HCT116 (cell line): ENCODE data around the gene CRIP1. TPM values are rescaled to one million over a fixed set of nuclear protein-coding genes. Genes with fewer than 3 reads are reported as not detected.

Experiments
- ATAC-seq: fragments of 200-7000 bp; cut with Tn5 transposase; 2 replicates; pipeline ENCODE4 v1.9.1; 2020; ENCODE audit warnings: mild to moderate bottlenecking, moderate library complexity
- BruUV-seq: library from RNA; stranded (reverse); fragments of 400-500 nt; replicated peaks from 2 replicates; lab custom pipeline; 2021; lab: Mats Ljungman, UMichigan
- CTCF ChIA-PET: fragments of 300-600 bp; sonication (Branson Sonifier 250); formaldehyde crosslinking; loops from one replicate; lab custom pipeline; 2021; ENCODE audit warnings: antibody characterized with exemption; lab: Charles Lee
- POLR2A ChIA-PET: fragments of 300-600, 350-600 bp; sonication (Branson Sonifier 250); formaldehyde crosslinking; loops from one replicate; lab custom pipeline; 2021; ENCODE audit warnings: antibody characterized with exemption; lab: Charles Lee
- RAD21 ChIA-PET, 2 experiments: fragments of 300-600 bp; sonication (Branson Sonifier 250); formaldehyde crosslinking; loops; one replicate each; lab custom pipeline; 2023; ENCODE audit warnings: low total read pairs in 2 of 2; ENCODE audit not compliant: uncharacterized antibody in 2 of 2, unreplicated experiment in 2 of 2, low non-redundant PET in 1 of 2; lab: Charles Lee
- DNase-seq: peaks from one replicate; pipeline ENCODE4 v3.0.0-alpha.2; 2010; ENCODE audit warnings: low read depth, low spot score
- H2AFZ ChIP-seq: fragments of 200-600 bp; shearing (Covaris generic), sonication (generic); 2 replicates; pipeline ENCODE4 v1.6.1; 2017; ENCODE audit warnings: low read depth, mixed run types, mixed read lengths, antibody characterized with exemption, low read length; ENCODE audit not compliant: poor library complexity, severe bottlenecking
- H3K27ac ChIP-seq: 2 replicates; pipeline ENCODE4 v1.5.1; 2012; ENCODE audit warnings: low read depth, low read length
- H3K27me3 ChIP-seq: fragments of 200-600 bp; sonication (generic); 2 replicates; pipeline ENCODE4 v1.6.1; 2016; ENCODE audit warnings: mixed run types, low read length, mixed read lengths; ENCODE audit not compliant: insufficient read depth
- H3K36me3 ChIP-seq, 2 experiments: fragments of 200-500 bp in 1 of 2; fragments of 200-600 bp in 1 of 2; sonication (Bioruptor generic) in 1 of 2; sonication (generic) in 1 of 2; 2 replicates each; pipeline versions ENCODE4 v1.5.1 to v1.6.1; 2014 to 2016; ENCODE audit warnings: low read length in 2 of 2, inconsistent platforms in 1 of 2, mixed read lengths in 1 of 2, mixed run types in 1 of 2; ENCODE audit not compliant: insufficient read depth in 2 of 2, control insufficient read depth in 1 of 2
- H3K4me1 ChIP-seq, 2 experiments: fragments of 200-600 bp in 1 of 2; sonication (generic) in 1 of 2; 2 replicates each; pipeline versions ENCODE4 v1.5.1 to v1.6.1; 2012 to 2017; ENCODE audit warnings: low read length in 2 of 2, inconsistent platforms in 1 of 2, mild to moderate bottlenecking in 1 of 2, mixed read lengths in 1 of 2, mixed run types in 1 of 2, moderate library complexity in 1 of 2; ENCODE audit not compliant: insufficient read depth in 2 of 2, control insufficient read depth in 1 of 2
- H3K4me2 ChIP-seq: fragments of 200-600 bp; sonication (generic); 2 replicates; pipeline ENCODE4 v1.6.1; 2017; ENCODE audit warnings: mixed run types, low read length, mixed read lengths
- H3K4me3 ChIP-seq, 2 experiments: fragments of 200-600 bp in 1 of 2; sonication (generic) in 1 of 2; replicated peaks in 1 of 2; 2 replicates each; pipeline ENCODE4 v1.5.1; 2011 to 2016; ENCODE audit warnings: low read length in 2 of 2, control low read depth in 1 of 2, low read depth in 1 of 2, mild to moderate bottlenecking in 1 of 2, mixed read lengths in 1 of 2, mixed run types in 1 of 2
- H3K79me2 ChIP-seq: fragments of 200-600 bp; sonication (generic); 2 replicates; pipeline ENCODE4 v1.6.1; 2017; ENCODE audit warnings: mild to moderate bottlenecking, mixed run types, low read length, moderate library complexity, mixed read lengths; ENCODE audit not compliant: insufficient read depth
- H3K9ac ChIP-seq: fragments of 200-600 bp; sonication (generic); 2 replicates; pipeline ENCODE4 v1.6.1; 2016; ENCODE audit warnings: low read length, mixed read lengths
- H3K9me2 ChIP-seq: fragments of 200-600 bp; sonication (generic), shearing (Covaris generic); 2 replicates; pipeline ENCODE4 v1.6.1; 2017; ENCODE audit warnings: mixed run types, mild to moderate bottlenecking, moderate library complexity; ENCODE audit not compliant: insufficient read depth
- H3K9me3 ChIP-seq, 2 experiments: fragments of 200-500 bp in 1 of 2; fragments of 200-600 bp in 1 of 2; sonication (Bioruptor generic) in 1 of 2; sonication (generic) in 1 of 2; 2 replicates each; pipeline ENCODE4 v1.6.1; 2014 to 2017; ENCODE audit warnings: low read length in 2 of 2, mixed read lengths in 2 of 2, inconsistent platforms in 1 of 2, low read depth in 1 of 2, mild to moderate bottlenecking in 1 of 2, mixed run types in 1 of 2, moderate library complexity in 1 of 2; ENCODE audit not compliant: control insufficient read depth in 1 of 2, insufficient read depth in 1 of 2
- H4K20me1 ChIP-seq: fragments of 200-600 bp; sonication (generic), shearing (Covaris generic); 2 replicates; pipeline ENCODE4 v1.6.1; 2017; ENCODE audit warnings: mixed run types, mild to moderate bottlenecking, moderate library complexity; ENCODE audit not compliant: insufficient read depth
- CBX3 ChIP-seq: IDR thresholded peaks from 2 replicates; pipeline ENCODE4 v1.6.1; 2012; ENCODE audit warnings: low read depth
- CEBPB ChIP-seq: IDR thresholded peaks from 2 replicates; pipeline ENCODE4 v1.6.1; 2012; ENCODE audit warnings: low read depth
- EGR1 ChIP-seq: IDR thresholded peaks from 2 replicates; pipeline ENCODE4 v1.6.1; 2012; ENCODE audit warnings: low read depth
- ELF1 ChIP-seq: IDR thresholded peaks from 2 replicates; pipeline ENCODE4 v1.6.1; 2012; ENCODE audit warnings: low read depth, borderline replicate concordance
- EZH2 ChIP-seq: fragments of 200-600 bp; sonication (generic); IDR thresholded peaks from 2 replicates; pipeline ENCODE4 v1.6.1; 2017; ENCODE audit warnings: antibody characterized with exemption, mixed run types
- FOSL1 ChIP-seq: IDR thresholded peaks from 2 replicates; pipeline ENCODE4 v1.6.1; 2012; ENCODE audit warnings: low read depth
- JUND ChIP-seq: IDR thresholded peaks from 2 replicates; pipeline ENCODE4 v1.6.1; 2012
- RAD21 ChIP-seq: IDR thresholded peaks from 2 replicates; pipeline ENCODE4 v1.6.1; 2012; ENCODE audit warnings: low read depth, mild to moderate bottlenecking
- REST ChIP-seq: IDR thresholded peaks from 2 replicates; pipeline ENCODE4 v1.6.1; 2012; ENCODE audit warnings: low read depth
- SRF ChIP-seq: IDR thresholded peaks from 2 replicates; pipeline ENCODE4 v1.6.1; 2012; ENCODE audit warnings: low read depth
- TCF7L2 ChIP-seq: IDR thresholded peaks from 2 replicates; pipeline ENCODE4 v1.7.0; 2011; ENCODE audit warnings: borderline replicate concordance, inconsistent platforms; ENCODE audit not compliant: insufficient read depth, insufficient read length; ENCODE audit errors: extremely low read depth
- YY1 ChIP-seq: IDR thresholded peaks from 2 replicates; pipeline ENCODE4 v1.6.1; 2011; ENCODE audit warnings: low read length, low read depth, moderate library complexity, mild to moderate bottlenecking; ENCODE audit not compliant: insufficient replicate concordance; ENCODE audit errors: extremely low read depth
- ZBTB33 ChIP-seq: IDR thresholded peaks from 2 replicates; pipeline ENCODE4 v1.6.1; 2011; ENCODE audit warnings: mild to moderate bottlenecking, low read length, moderate library complexity; ENCODE audit not compliant: insufficient replicate concordance; ENCODE audit errors: extremely low read depth
- intact Hi-C: fragments of 100-400 bp; cut with micrococcal nuclease; formaldehyde crosslinking; loops from 2 replicates; pipeline ENCODE4 v1.10.0; 2022
- total RNA-seq: library from RNA; stranded (reverse); gene quantifications from one replicate; pipeline ENCODE4 v1.2.1, GENCODE V29; 2021; ENCODE audit not compliant: unreplicated experiment

Gene CRIP1
- total RNA-seq, 1 experiment from 2014 or later, result 260 TPM

GRCh38 chr14:105452963-105453362 lies 33.7 kb upstream of the CRIP1 start:
- Histone ChIP-seq H3K36me3 (peaks cover 11 to 22% of the 10 kb centered on the region in 2 experiments; a peak in 3 of 4 replicates), H3K9ac (no peak overlapping the region), H3K27me3 (no peaks in the 10 kb centered on the region), H3K4me3 (no peak overlapping the region), H3K79me2 (peaks cover 8% of the 10 kb centered on the region; the same call in 1 of the 2 replicates), H3K9me2 (no peaks in the 10 kb centered on the region), H4K20me1 (no peaks in the 10 kb centered on the region), H3K4me1 (no peaks in the 10 kb centered on the region), H3K9me3 (no peaks in the 10 kb centered on the region), H3K27ac (no peak overlapping the region), H2AFZ (no peak overlapping the region), H3K4me2 (no peak overlapping the region)
- ATAC-seq (no peak), DNase-seq (no peak)
- ChIA-PET CTCF (no interaction called here), RAD21 (no interaction called here), POLR2A (no interaction called here)
- no TSS peak for BruUV-seq
- TF ChIP-seq FOSL1 (no peak), ZBTB33 (no peak), EGR1 (no peak), CEBPB (no peak), YY1 (no peak), TCF7L2 (no peak), JUND (no peak), ELF1 (no peak), SRF (no peak), EZH2 (no peak), RAD21 (no peak), REST (no peak), CBX3 (no peak)
- intact Hi-C loops, result no loop called here
